Suprapubic skin (tissue), 3 donors: ENCODE data around the gene KRT13.

ENCODE experiments used
- POLR2A ChIP-seq, 2 donors: fragments of 450-650 bp; IDR thresholded peaks; one replicate each; pipeline ENCODE4 v1.6.1; 2017; ENCODE audit warnings: antibody characterized with exemption in 2 of 2, mild to moderate bottlenecking in 2 of 2, moderate library complexity in 2 of 2
- TF ChIP-seq, protein P1 (sequence below), 2 donors: fragments of 200-600 bp in 1 of 2; fragments of 450-650 bp in 1 of 2; sonication (generic) in 1 of 2; IDR thresholded peaks; one replicate each; pipeline ENCODE4 v1.5.1; 2016 to 2019; ENCODE audit warnings: antibody characterized with exemption in 2 of 2, mild to moderate bottlenecking in 1 of 2, moderate library complexity in 1 of 2

DNA sequence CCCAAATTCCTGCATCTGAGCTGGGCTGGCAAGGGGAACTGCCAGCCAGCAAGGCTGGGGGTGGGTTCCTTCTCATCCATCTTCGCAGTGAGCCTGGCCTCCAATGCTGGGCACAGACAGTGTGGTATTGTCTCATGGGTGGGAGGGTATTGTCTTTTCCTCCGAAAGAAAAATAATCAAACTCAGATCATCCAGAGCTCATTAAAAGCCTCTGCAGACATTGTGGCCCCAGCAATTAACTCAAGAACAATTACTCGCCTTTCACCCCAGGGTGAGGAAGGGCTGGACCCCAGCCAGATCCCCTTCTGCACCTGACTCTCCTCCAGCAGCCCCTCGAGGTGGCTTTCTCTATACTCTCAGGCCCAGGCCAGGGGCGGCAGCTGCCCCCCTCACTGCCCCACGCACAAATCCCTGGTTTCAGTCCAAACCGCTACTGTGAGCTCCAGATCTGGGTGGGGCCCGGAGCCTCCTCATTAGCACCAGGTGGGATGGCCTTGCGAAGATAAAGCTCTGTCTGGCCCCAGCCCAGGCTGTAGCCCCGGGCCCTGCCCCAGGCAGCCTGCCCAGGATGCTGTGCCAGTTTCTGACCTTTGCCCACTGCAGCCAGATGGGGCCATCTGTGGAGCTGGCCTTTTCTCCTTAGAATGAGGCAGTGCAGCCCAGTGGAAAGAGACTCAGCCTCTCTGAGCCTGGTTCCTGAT, 15.6 kb upstream of the KRT13 start:
- TF ChIP-seq, protein P1, sequence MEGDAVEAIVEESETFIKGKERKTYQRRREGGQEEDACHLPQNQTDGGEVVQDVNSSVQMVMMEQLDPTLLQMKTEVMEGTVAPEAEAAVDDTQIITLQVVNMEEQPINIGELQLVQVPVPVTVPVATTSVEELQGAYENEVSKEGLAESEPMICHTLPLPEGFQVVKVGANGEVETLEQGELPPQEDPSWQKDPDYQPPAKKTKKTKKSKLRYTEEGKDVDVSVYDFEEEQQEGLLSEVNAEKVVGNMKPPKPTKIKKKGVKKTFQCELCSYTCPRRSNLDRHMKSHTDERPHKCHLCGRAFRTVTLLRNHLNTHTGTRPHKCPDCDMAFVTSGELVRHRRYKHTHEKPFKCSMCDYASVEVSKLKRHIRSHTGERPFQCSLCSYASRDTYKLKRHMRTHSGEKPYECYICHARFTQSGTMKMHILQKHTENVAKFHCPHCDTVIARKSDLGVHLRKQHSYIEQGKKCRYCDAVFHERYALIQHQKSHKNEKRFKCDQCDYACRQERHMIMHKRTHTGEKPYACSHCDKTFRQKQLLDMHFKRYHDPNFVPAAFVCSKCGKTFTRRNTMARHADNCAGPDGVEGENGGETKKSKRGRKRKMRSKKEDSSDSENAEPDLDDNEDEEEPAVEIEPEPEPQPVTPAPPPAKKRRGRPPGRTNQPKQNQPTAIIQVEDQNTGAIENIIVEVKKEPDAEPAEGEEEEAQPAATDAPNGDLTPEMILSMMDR (IDR thresholded peaks at IDR 0.05) = no peak
- no peak for TF ChIP-seq POLR2A (IDR thresholded peaks at IDR 0.05)
